Measurements from ENCODE around the gene NME3.

NME3 gene

DNA sequence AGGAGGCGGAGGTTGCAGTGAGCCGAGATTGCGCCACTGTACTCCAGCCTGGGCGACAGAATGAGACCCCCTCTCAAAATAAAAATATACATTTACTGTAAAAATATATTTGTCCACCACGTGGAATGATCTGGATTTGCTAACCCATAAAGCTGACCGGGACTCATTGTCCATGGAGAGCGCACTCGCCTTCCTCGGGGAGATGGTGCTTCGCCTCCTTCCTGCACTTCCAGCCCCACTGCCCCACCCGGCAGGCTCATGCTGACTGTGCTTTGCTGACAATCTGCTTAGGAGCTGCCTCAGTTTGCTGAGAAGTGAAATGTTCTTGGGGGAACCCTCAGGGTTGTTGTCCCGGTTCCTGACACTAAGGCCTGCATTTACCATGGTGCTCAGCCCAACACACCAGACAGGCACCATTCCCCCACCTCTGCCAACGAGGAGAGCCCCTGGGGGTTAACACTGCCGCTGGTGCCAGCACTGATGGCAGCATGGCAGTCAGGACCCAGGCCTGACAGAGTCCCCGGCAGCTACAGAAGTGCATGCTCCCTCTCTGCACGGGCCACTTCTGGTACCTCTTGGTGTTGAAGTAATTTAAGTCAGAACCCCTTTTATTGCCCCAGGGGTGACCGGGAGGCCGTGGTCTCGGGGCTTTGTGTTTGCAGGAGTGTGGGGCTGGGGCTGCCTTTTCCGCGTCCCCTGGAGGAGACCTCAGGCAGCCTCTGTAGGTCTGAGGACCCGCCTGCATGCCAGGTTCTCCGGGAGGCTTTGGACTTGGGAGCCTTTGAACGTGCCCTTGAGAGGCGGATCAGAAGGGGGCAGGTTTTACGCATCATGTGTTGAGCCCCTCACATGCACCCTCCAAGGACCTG, 13.9 kb upstream of the NME3 start:
- Histone ChIP-seq H3K36me3 (ENCODE audit: control insufficient read depth, insufficient read depth, low read length) (peaks cover 39% of the 10 kb centered on the region), H3K27me3 (ENCODE audit: control insufficient read depth, insufficient read depth, low read length) (no peaks in the 10 kb centered on the region), H3K4me1 (ENCODE audit: control insufficient read depth, insufficient read depth, low read length) (no peaks in the 10 kb centered on the region), H3K9ac (ENCODE audit: low read depth, low read length) (no peak overlapping the region), H3K4me3 (ENCODE audit: low read depth, low read length) (no peak overlapping the region), H3K9me3 (ENCODE audit: control insufficient read depth, insufficient read depth, low read length) (no peaks in the 10 kb centered on the region)

- H3K9me3 ChIP-seq (ENCODE audit: control insufficient read depth, insufficient read depth, low read length) = no peaks in the 10 kb centered on the region
- no peaks in the 10 kb centered on the region for H3K27me3 ChIP-seq (ENCODE audit: control insufficient read depth, insufficient read depth, low read length)
- H3K36me3 ChIP-seq (ENCODE audit: control insufficient read depth, insufficient read depth, low read length) = peaks cover 31% of the 10 kb centered on the region
- peak within 1 kb of the TSS; percentile 90 for H3K4me3 ChIP-seq (ENCODE audit: low read depth, low read length)
- no peaks in the 10 kb centered on the region for H3K4me1 ChIP-seq (ENCODE audit: control insufficient read depth, insufficient read depth, low read length)
- peak within 1 kb of the TSS; percentile 70 for H3K9ac ChIP-seq (ENCODE audit: low read depth, low read length)
These were observed 11.3 kb upstream of the NME3 start, which contains the start of the genes NUBP2 and SPSB3 for GRCh38 chr16:1782408-1783264. NUBP2 (plus strand) TSS chr16:1782960; CDS start chr16:1783021, 61 bp downstream. SPSB3 (minus strand) TSS chr16:1782571; CDS start chr16:1781483, 1,088 bp downstream.

- H3K4me1 ChIP-seq (ENCODE audit: control insufficient read depth, insufficient read depth, low read length) = no peaks in the 10 kb centered on the region
- peak overlapping the region; percentile 54 for H3K9ac ChIP-seq (ENCODE audit: low read depth, low read length)
- H3K9me3 ChIP-seq (ENCODE audit: control insufficient read depth, insufficient read depth, low read length) = no peaks in the 10 kb centered on the region
- H3K27me3 ChIP-seq (ENCODE audit: control insufficient read depth, insufficient read depth, low read length) = no peaks in the 10 kb centered on the region
- H3K4me3 ChIP-seq (ENCODE audit: low read depth, low read length) = peak overlapping the region; percentile 73
- H3K36me3 ChIP-seq (ENCODE audit: control insufficient read depth, insufficient read depth, low read length) = peaks cover 31% of the 10 kb centered on the region
These were observed 10.5 kb upstream of the NME3 start for GRCh38 chr16:1781758-1782407.

DNA sequence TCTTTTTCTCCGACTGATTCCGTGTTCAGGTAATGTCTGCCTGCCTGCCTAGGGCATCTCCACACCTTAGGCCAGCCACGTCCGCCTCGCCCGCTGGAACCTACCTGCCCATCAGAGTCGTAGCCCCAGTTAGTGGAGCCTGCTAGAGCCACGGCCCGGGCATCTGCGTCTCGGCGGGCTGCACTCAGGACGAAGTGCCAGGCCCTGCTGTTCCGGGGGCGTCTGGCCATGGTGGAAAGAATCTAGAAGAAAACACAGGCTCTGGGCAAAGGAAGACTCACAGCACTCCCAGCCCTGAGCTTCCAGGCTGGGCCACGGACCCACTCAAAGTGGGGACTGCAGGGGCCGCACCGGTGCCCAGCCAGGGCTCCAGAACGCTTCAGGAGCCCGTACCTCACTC, 9.9 kb upstream of the NME3 start:
- H3K9me3 ChIP-seq (ENCODE audit: control insufficient read depth, insufficient read depth, low read length) = no peaks in the 10 kb centered on the region
- H3K9ac ChIP-seq (ENCODE audit: low read depth, low read length) = peak overlapping the region; percentile 54
- H3K4me1 ChIP-seq (ENCODE audit: control insufficient read depth, insufficient read depth, low read length) = no peaks in the 10 kb centered on the region
- H3K27me3 ChIP-seq (ENCODE audit: control insufficient read depth, insufficient read depth, low read length) = no peaks in the 10 kb centered on the region
- peak overlapping the region; percentile 73 for H3K4me3 ChIP-seq (ENCODE audit: low read depth, low read length)
- peaks cover 30% of the 10 kb centered on the region for H3K36me3 ChIP-seq (ENCODE audit: control insufficient read depth, insufficient read depth, low read length)

GRCh38 chr16:1780677-1781072, 9.3 kb upstream of the NME3 start:
- H3K9me3 ChIP-seq (ENCODE audit: control insufficient read depth, insufficient read depth, low read length) = no peaks in the 10 kb centered on the region
- H3K27me3 ChIP-seq (ENCODE audit: control insufficient read depth, insufficient read depth, low read length) = no peaks in the 10 kb centered on the region
- no peaks in the 10 kb centered on the region for H3K4me1 ChIP-seq (ENCODE audit: control insufficient read depth, insufficient read depth, low read length)
- H3K4me3 ChIP-seq (ENCODE audit: low read depth, low read length) = no peak overlapping the region
- H3K9ac ChIP-seq (ENCODE audit: low read depth, low read length) = no peak overlapping the region
- H3K36me3 ChIP-seq (ENCODE audit: control insufficient read depth, insufficient read depth, low read length) = peaks cover 35% of the 10 kb centered on the region

- Histone ChIP-seq H3K27me3 (ENCODE audit: control insufficient read depth, insufficient read depth, low read length) (no peaks in the 10 kb centered on the region), H3K4me3 (ENCODE audit: low read depth, low read length) (no peak overlapping the region), H3K9ac (ENCODE audit: low read depth, low read length) (no peak overlapping the region), H3K9me3 (ENCODE audit: control insufficient read depth, insufficient read depth, low read length) (no peaks in the 10 kb centered on the region), H3K36me3 (ENCODE audit: control insufficient read depth, insufficient read depth, low read length) (peaks cover 38% of the 10 kb centered on the region), H3K4me1 (ENCODE audit: control insufficient read depth, insufficient read depth, low read length) (no peaks in the 10 kb centered on the region)
These were observed 8.7 kb upstream of the NME3 start for GRCh38 chr16:1779741-1780676.

GRCh38 chr16:1779234-1779701, 7.9 kb upstream of the NME3 start:
- no peak overlapping the region for H3K9ac ChIP-seq (ENCODE audit: low read depth, low read length)
- H3K27me3 ChIP-seq (ENCODE audit: control insufficient read depth, insufficient read depth, low read length) = no peaks in the 10 kb centered on the region
- no peak overlapping the region for H3K4me3 ChIP-seq (ENCODE audit: low read depth, low read length)
- no peaks in the 10 kb centered on the region for H3K4me1 ChIP-seq (ENCODE audit: control insufficient read depth, insufficient read depth, low read length)
- H3K36me3 ChIP-seq (ENCODE audit: control insufficient read depth, insufficient read depth, low read length) = peaks cover 39% of the 10 kb centered on the region
- H3K9me3 ChIP-seq (ENCODE audit: control insufficient read depth, insufficient read depth, low read length) = no peaks in the 10 kb centered on the region

- Histone ChIP-seq H3K4me3 (ENCODE audit: low read depth, low read length) (no peak overlapping the region), H3K36me3 (ENCODE audit: control insufficient read depth, insufficient read depth, low read length) (peaks cover 39% of the 10 kb centered on the region), H3K9ac (ENCODE audit: low read depth, low read length) (no peak overlapping the region), H3K9me3 (ENCODE audit: control insufficient read depth, insufficient read depth, low read length) (no peaks in the 10 kb centered on the region), H3K4me1 (ENCODE audit: control insufficient read depth, insufficient read depth, low read length) (no peaks in the 10 kb centered on the region), H3K27me3 (ENCODE audit: control insufficient read depth, insufficient read depth, low read length) (no peaks in the 10 kb centered on the region)
These were observed 7.1 kb upstream of the NME3 start for GRCh38 chr16:1778200-1779179.

- Histone ChIP-seq H3K9ac (ENCODE audit: low read depth, low read length) (no peak overlapping the region), H3K27me3 (ENCODE audit: control insufficient read depth, insufficient read depth, low read length) (no peaks in the 10 kb centered on the region), H3K4me3 (ENCODE audit: low read depth, low read length) (no peak overlapping the region), H3K4me1 (ENCODE audit: control insufficient read depth, insufficient read depth, low read length) (no peaks in the 10 kb centered on the region), H3K9me3 (ENCODE audit: control insufficient read depth, insufficient read depth, low read length) (no peaks in the 10 kb centered on the region), H3K36me3 (ENCODE audit: control insufficient read depth, insufficient read depth, low read length) (peaks cover 41% of the 10 kb centered on the region)
These were observed 6.2 kb upstream of the NME3 start for GRCh38 chr16:1777375-1778199.

Measured in iPS-15b (cell line).